ENCODE results near the gene CCR8. TPM values are rescaled to one million over a fixed set of nuclear protein-coding genes. Genes with fewer than 3 reads are reported as not detected.

The CCR8 gene
- total RNA-seq, 2 experiments from 2014 or later = 1.3 to 2.1 TPM

DNA sequence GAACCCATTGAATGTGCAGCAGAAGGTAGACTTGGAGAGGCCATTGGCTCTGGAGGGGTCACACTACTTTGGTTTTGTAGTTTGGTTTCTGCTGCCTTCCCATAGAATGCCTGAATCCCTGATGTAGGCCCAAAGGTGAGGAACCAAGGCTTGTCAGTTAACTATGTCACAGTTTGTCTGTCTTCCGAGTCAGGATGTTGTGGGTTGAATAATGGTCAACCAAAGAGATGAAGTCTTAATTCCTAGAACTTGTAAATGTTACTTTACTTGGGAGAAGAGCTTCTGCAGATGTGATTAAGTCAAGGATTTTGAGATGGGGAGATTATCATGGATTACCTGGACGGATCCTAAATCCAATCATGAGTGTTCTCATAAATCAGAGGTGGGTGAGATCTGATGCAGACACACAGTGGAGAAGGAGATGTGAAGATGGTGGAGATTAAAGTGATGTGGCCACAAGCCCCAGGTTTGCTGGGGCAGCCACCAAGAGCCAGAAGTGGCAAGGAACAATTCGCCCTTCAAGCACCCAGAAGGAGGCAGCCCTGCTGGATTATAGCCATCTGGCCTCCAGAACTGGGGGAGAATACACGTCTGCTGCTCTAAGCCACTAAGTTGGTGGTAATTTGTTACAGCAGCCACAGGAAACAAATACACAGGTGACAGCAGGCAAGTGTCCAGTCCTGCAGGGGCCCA lies 2.3 kb upstream of the CCR8 start:
- H3K4me1 ChIP-seq (ENCODE audit: insufficient read depth, low read length) = peaks cover 44% of the 10 kb centered on the region
- H3K9me3 ChIP-seq (ENCODE audit: control insufficient read depth in 1 of 2, insufficient read depth in 1 of 2, low read length in 2 of 2) = no peaks in the 10 kb centered on the region
- POLR2A ChIA-PET = interaction anchor here (1.8 kb wide), 1 partner anchor 20 kb away, joined by 4 read pairs; no protein-coding TSS in a partner anchor
- peak overlapping the region; percentile 16 for H3K27ac Mint-ChIP-seq
- no peak for ATAC-seq (ENCODE audit: poor library complexity)
- H3K36me3 ChIP-seq (ENCODE audit: insufficient read depth, low read length) = no peaks in the 10 kb centered on the region
- no peaks in the 10 kb centered on the region for H3K36me3 Mint-ChIP-seq (ENCODE audit: low read depth)
- peak overlapping the region in 1 of 2 donors; percentile 20 for H3K27ac ChIP-seq (ENCODE audit: low read depth in 1 of 2, low read length in 2 of 2)
- intact Hi-C loops (cut with DNase I, micrococcal nuclease) = no loop called here
- DNase-seq = no peak
- H3K4me1 Mint-ChIP-seq (ENCODE audit: low read depth) = peaks cover 35% of the 10 kb centered on the region
- CTCF ChIA-PET = no interaction called here
- no peak overlapping the region for H3K4me3 ChIP-seq (ENCODE audit: low read length)
- H3K9me3 Mint-ChIP-seq = no peaks in the 10 kb centered on the region
- H3K4me3 Mint-ChIP-seq = no peak overlapping the region
- no peaks in the 10 kb centered on the region for H3K27me3 ChIP-seq (ENCODE audit: control insufficient read depth in 1 of 2, insufficient read depth in 2 of 2, low read length in 2 of 2)
- no peaks in the 10 kb centered on the region for H3K27me3 Mint-ChIP-seq
- TF ChIP-seq, protein P1, sequence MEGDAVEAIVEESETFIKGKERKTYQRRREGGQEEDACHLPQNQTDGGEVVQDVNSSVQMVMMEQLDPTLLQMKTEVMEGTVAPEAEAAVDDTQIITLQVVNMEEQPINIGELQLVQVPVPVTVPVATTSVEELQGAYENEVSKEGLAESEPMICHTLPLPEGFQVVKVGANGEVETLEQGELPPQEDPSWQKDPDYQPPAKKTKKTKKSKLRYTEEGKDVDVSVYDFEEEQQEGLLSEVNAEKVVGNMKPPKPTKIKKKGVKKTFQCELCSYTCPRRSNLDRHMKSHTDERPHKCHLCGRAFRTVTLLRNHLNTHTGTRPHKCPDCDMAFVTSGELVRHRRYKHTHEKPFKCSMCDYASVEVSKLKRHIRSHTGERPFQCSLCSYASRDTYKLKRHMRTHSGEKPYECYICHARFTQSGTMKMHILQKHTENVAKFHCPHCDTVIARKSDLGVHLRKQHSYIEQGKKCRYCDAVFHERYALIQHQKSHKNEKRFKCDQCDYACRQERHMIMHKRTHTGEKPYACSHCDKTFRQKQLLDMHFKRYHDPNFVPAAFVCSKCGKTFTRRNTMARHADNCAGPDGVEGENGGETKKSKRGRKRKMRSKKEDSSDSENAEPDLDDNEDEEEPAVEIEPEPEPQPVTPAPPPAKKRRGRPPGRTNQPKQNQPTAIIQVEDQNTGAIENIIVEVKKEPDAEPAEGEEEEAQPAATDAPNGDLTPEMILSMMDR (IDR thresholded peaks at IDR 0.05) = no peak

DNA sequence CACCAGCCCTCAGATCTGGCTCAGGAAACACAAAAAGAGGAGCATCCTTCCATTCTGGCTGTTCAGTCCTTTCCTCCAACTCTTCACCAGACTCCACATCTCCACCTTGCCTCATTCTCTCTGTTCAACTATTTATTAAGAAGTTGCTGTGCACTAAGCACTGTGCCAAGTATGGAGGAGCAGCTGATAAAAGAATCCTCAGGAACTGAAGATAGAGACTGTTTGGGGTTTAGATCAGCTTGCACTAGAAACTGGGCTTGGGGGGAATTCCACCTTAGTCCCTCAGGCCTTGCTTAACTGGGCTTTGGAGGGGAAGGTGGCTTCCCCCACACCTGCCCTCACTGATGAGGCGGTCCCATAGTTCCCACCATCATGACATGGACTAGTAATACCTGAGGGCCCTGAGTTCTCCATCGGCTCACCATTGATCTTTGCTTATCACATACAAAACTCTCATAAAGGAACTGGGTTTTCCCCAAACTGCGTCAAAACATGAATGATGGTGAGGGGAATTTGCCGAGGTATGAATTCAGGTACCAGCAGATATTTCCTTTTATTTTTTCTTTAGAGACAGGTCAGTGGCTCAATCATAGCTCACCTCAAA lies 1.7 kb upstream of the CCR8 start:
- Mint-ChIP-seq H3K27me3 (no peaks in the 10 kb centered on the region), H3K9me3 (no peaks in the 10 kb centered on the region), H3K4me3 (no peak overlapping the region), H3K27ac (peak overlapping the region; percentile 16), H3K4me1 (ENCODE audit: low read depth) (peaks cover 31% of the 10 kb centered on the region), H3K36me3 (ENCODE audit: low read depth) (no peaks in the 10 kb centered on the region)
- Histone ChIP-seq H3K27ac (ENCODE audit: low read depth in 1 of 2, low read length in 2 of 2) (peak overlapping the region in 1 of 2 donors; percentile 1), H3K4me1 (ENCODE audit: insufficient read depth, low read length) (peaks cover 44% of the 10 kb centered on the region), H3K4me3 (ENCODE audit: low read length) (no peak overlapping the region), H3K36me3 (ENCODE audit: insufficient read depth, low read length) (no peaks in the 10 kb centered on the region), H3K27me3 (ENCODE audit: control insufficient read depth in 1 of 2, insufficient read depth in 2 of 2, low read length in 2 of 2) (no peaks in the 10 kb centered on the region), H3K9me3 (ENCODE audit: control insufficient read depth in 1 of 2, insufficient read depth in 1 of 2, low read length in 2 of 2) (no peaks in the 10 kb centered on the region)
- ChIA-PET POLR2A (no interaction called here), CTCF (no interaction called here)
- TF ChIP-seq, protein P1 (IDR thresholded peaks at IDR 0.05) = no peak
- intact Hi-C loops (cut with DNase I, micrococcal nuclease) = no loop called here
- ATAC-seq (ENCODE audit: poor library complexity) = peak; percentile 63
- DNase-seq = peak in 4 of 14 experiments; percentile 6 to 75 (median 48)

DNA sequence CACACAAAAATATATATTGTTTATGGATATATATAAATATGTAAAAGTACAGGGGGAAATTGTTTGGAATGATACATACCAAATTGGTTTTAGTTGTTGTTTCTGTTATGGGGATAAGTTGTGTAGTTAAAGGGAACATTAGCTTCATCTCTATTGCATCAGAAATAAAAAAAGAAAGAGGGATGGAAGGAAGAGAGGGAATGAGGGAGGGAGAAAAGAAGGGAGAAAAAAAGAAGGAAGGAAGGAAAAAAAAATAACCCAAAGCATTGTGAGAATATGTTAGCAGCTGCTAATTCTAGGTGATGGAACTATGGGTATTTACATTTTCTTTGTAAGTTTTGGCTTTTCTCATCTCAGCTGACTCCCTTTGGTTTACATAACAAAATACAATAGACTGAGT lies 1.3 kb downstream of the CCR8 start:
- Mint-ChIP-seq H3K4me1 (ENCODE audit: low read depth) (peaks cover 21% of the 10 kb centered on the region), H3K27ac (no peak overlapping the region)
- CTCF ChIA-PET = no interaction called here

More for the DNA sequence above, 1.3 kb downstream of the CCR8 start:
- intact Hi-C loops (cut with DNase I, micrococcal nuclease) = no loop called here
- H3K4me3 Mint-ChIP-seq = no peak overlapping the region
- ATAC-seq (ENCODE audit: poor library complexity) (no peak), DNase-seq (no peak)
- Histone ChIP-seq H3K4me3 (ENCODE audit: low read length) (peak overlapping the region; percentile 22), H3K27me3 (ENCODE audit: control insufficient read depth in 1 of 2, insufficient read depth in 2 of 2, low read length in 2 of 2) (no peaks in the 10 kb centered on the region), H3K9me3 (ENCODE audit: control insufficient read depth in 1 of 2, insufficient read depth in 1 of 2, low read length in 2 of 2) (no peaks in the 10 kb centered on the region), H3K4me1 (ENCODE audit: insufficient read depth, low read length) (peaks cover 28% of the 10 kb centered on the region), H3K36me3 (ENCODE audit: insufficient read depth, low read length) (no peaks in the 10 kb centered on the region), H3K27ac (ENCODE audit: low read depth in 1 of 2, low read length in 2 of 2) (no peak overlapping the region)
- POLR2A ChIA-PET = no interaction called here
- no peaks in the 10 kb centered on the region for H3K36me3 Mint-ChIP-seq (ENCODE audit: low read depth)
- TF ChIP-seq, protein P1 (IDR thresholded peaks at IDR 0.05) = no peak
- no peaks in the 10 kb centered on the region for H3K27me3 Mint-ChIP-seq
- H3K9me3 Mint-ChIP-seq = no peaks in the 10 kb centered on the region

Data from CD4-positive, alpha-beta T cell (primary cell).